Hindlimb muscle (tissue), 1 donor: ENCODE data around the gene KIAA0232. TPM values are rescaled to one million over a fixed set of nuclear protein-coding genes. Genes with fewer than 3 reads are reported as not detected.

ENCODE experiments used
- DNase-seq: peaks from one replicate; pipeline ENCODE4 v3.0.0-alpha.2; 2013
- polyA plus RNA-seq: library from polyadenylated mRNA; unstranded; fragments of 120-200 nt; gene quantifications from one replicate; pipeline ENCODE4 v1.2.1, GENCODE V29; 2013; ENCODE audit not compliant: insufficient read length

Gene KIAA0232
- polyA plus RNA-seq, 1 donor, result 17.2 TPM

GRCh38 chr4:6848717-6849305, 66.3 kb downstream of the KIAA0232 start:
- DNase-seq, result no peak

GRCh38 chr4:6849691-6850090, 67.2 kb downstream of the KIAA0232 start:
- no peak for DNase-seq

- no peak for DNase-seq
Measured at GRCh38 chr4:6851431-6851830, 68.9 kb downstream of the KIAA0232 start.

- no peak for DNase-seq
Measured at GRCh38 chr4:6851962-6852361, 69.4 kb downstream of the KIAA0232 start.

GRCh38 chr4:6852582-6852981, 70.1 kb downstream of the KIAA0232 start:
- no peak for DNase-seq

- DNase-seq, result no peak
Measured at GRCh38 chr4:6854098-6854744, 71.7 kb downstream of the KIAA0232 start.

- no peak for DNase-seq
Measured at GRCh38 chr4:6855692-6856297, 73.3 kb downstream of the KIAA0232 start.

GRCh38 chr4:6856391-6856790, 73.9 kb downstream of the KIAA0232 start:
- no peak for DNase-seq

GRCh38 chr4:6857009-6857882, 74.7 kb downstream of the KIAA0232 start:
- no peak for DNase-seq

GRCh38 chr4:6858997-6859396, 76.5 kb downstream of the KIAA0232 start:
- no peak for DNase-seq

GRCh38 chr4:6859543-6859942, 77.0 kb downstream of the KIAA0232 start:
- DNase-seq, result no peak

- DNase-seq, result no peak
Measured at GRCh38 chr4:6868386-6868785, 85.9 kb downstream of the KIAA0232 start.

GRCh38 chr4:6869944-6870343, 87.4 kb downstream of the KIAA0232 start:
- no peak for DNase-seq

- DNase-seq, result no peak
Measured at GRCh38 chr4:6873291-6873690, 90.8 kb downstream of the KIAA0232 start.

- no peak for DNase-seq
Measured at GRCh38 chr4:6873792-6874461, 91.4 kb downstream of the KIAA0232 start.

GRCh38 chr4:6874981-6875380, 92.5 kb downstream of the KIAA0232 start:
- no peak for DNase-seq

GRCh38 chr4:6875431-6875831, 92.9 kb downstream of the KIAA0232 start:
- no peak for DNase-seq

GRCh38 chr4:6876440-6876839, 93.9 kb downstream of the KIAA0232 start:
- no peak for DNase-seq

- no peak for DNase-seq
Measured at GRCh38 chr4:6877067-6877466, 94.5 kb downstream of the KIAA0232 start.

- DNase-seq, result no peak
Measured at GRCh38 chr4:6878451-6879059, 96.0 kb downstream of the KIAA0232 start.

GRCh38 chr4:6880691-6881090, 98.2 kb downstream of the KIAA0232 start:
- DNase-seq, result no peak

GRCh38 chr4:6881908-6882307, 99.4 kb downstream of the KIAA0232 start:
- DNase-seq, result no peak
